HepG2 (cell line): ENCODE results near the gene PIM3. TPM values are rescaled to one million over a fixed set of nuclear protein-coding genes. Genes with fewer than 3 reads are reported as not detected.

ENCODE experiments used
- AHDC1 ChIP-seq: sonication (generic); formaldehyde crosslinking; IDR thresholded peaks from 2 replicates; pipeline ENCODE4 v1.5.1; 2020; ENCODE audit warnings: mild to moderate bottlenecking, missing genetic modification reagents, borderline replicate concordance
- CHD2 ChIP-seq: IDR thresholded peaks from 2 replicates; pipeline ENCODE4 v1.6.1; 2011; ENCODE audit warnings: low read depth, low read length, improper control_type of control experiment
- FUBP1 ChIP-seq: sonication (generic); formaldehyde crosslinking; IDR thresholded peaks from 2 replicates; pipeline ENCODE4 v1.5.1; 2020; ENCODE audit warnings: missing genetic modification reagents, mild to moderate bottlenecking, borderline replicate concordance
- HHEX ChIP-seq: IDR thresholded peaks from 2 replicates; pipeline ENCODE4 v1.6.1; 2016; ENCODE audit warnings: control low read depth
- HINFP ChIP-seq: sonication (generic); formaldehyde crosslinking; IDR thresholded peaks from 2 replicates; pipeline ENCODE4 v1.4.0; 2020; ENCODE audit warnings: low read depth, mild to moderate bottlenecking, missing genetic modification reagents
- KAT7 ChIP-seq: IDR thresholded peaks from 2 replicates; pipeline ENCODE4 v1.6.1; 2018; ENCODE audit warnings: borderline replicate concordance, missing compliant biosample characterization
- KDM1A ChIP-seq: IDR thresholded peaks from 2 replicates; pipeline ENCODE4 v1.6.1; 2016; ENCODE audit warnings: missing compliant biosample characterization
- NCOA2 ChIP-seq: sonication (generic); formaldehyde crosslinking; IDR thresholded peaks from 2 replicates; pipeline ENCODE4 v1.8.0; 2022; ENCODE audit warnings: inconsistent platforms
- PBX3 ChIP-seq: sonication (generic); formaldehyde crosslinking; IDR thresholded peaks from 2 replicates; pipeline ENCODE4 v1.8.1; 2023; ENCODE audit warnings: missing genetic modification reagents, inconsistent platforms, borderline replicate concordance
- U2AF2 ChIP-seq: fragments of 200-400 bp; formaldehyde crosslinking; IDR thresholded peaks from 2 replicates; pipeline ENCODE4 v1.6.1; 2017; ENCODE audit warnings: low read depth, mild to moderate bottlenecking, low read length
- ZKSCAN8 ChIP-seq: IDR thresholded peaks from 2 replicates; pipeline ENCODE4 v1.6.1; 2016; ENCODE audit warnings: borderline replicate concordance, missing genetic modification reagents, missing compliant biosample characterization
- ZNF468 ChIP-seq: sonication (generic); formaldehyde crosslinking; IDR thresholded peaks from 2 replicates; pipeline ENCODE4 v1.8.0; 2022; ENCODE audit warnings: mild to moderate bottlenecking, moderate library complexity, missing genetic modification reagents
- ZNF547 ChIP-seq: sonication (generic); formaldehyde crosslinking; IDR thresholded peaks from 2 replicates; pipeline ENCODE4 v1.5.1; 2020; ENCODE audit warnings: mild to moderate bottlenecking, missing genetic modification reagents
- ZNF678 ChIP-seq: sonication (generic); formaldehyde crosslinking; IDR thresholded peaks from 2 replicates; pipeline ENCODE4 v1.4.0; 2020; ENCODE audit warnings: mild to moderate bottlenecking, missing genetic modification reagents
- ZNF704 ChIP-seq: sonication (generic); formaldehyde crosslinking; IDR thresholded peaks from 2 replicates; pipeline ENCODE4 v1.8.1; 2023; ENCODE audit warnings: mild to moderate bottlenecking, inconsistent platforms, moderate library complexity, missing genetic modification reagents, borderline replicate concordance
- ZNF878 ChIP-seq: sonication (generic); formaldehyde crosslinking; IDR thresholded peaks from 2 replicates; pipeline ENCODE4 v1.8.1; 2023; ENCODE audit warnings: mild to moderate bottlenecking, missing genetic modification reagents, moderate library complexity
- polyA plus RNA-seq, 8 experiments: library from polyadenylated mRNA; depleted of rRNA in 3 of 8; stranded (reverse) in 7 of 8; unstranded in 1 of 8; fragments of >200 nt; fragmentation: Illumina TruSeq in 4 of 8; extraction: Trizol in 4 of 8; gene quantifications; 2 replicates each; pipeline versions ENCODE4 v1.2.1 to v1.2.3, GENCODE V29; 2011 to 2016; ENCODE audit warnings: low read depth in 4 of 8, missing spikeins in 1 of 8, mixed read lengths in 1 of 8; ENCODE audit not compliant: insufficient read depth in 1 of 8
- total RNA-seq, 5 experiments: library from RNA; depleted of rRNA; stranded (reverse); fragments of >200 nt; fragmentation: Illumina TruSeq; extraction: Trizol; gene quantifications; 2 replicates each; pipeline ENCODE4 v1.2.3, GENCODE V29; 2016; ENCODE audit warnings: low read depth in 1 of 5

PIM3 gene
- total and polyA plus RNA-seq, 2 of the 13 experiments (the other 11 are each of a cell fraction or from before 2014, with no cell fraction given) = 21.6 to 31.2 TPM

- TF ChIP-seq PBX3 (CRISPR knock-in tag) = 0 out of 2 replicates have a peak, but pooled peaks have one; percentile 59
- TF ChIP-seq NCOA2 (CRISPR knock-in tag) = peak; percentile 53; the same call in 1 of the 2 replicates
- no peak for TF ChIP-seq FUBP1 (CRISPR knock-in tag)
- peak; percentile 54; the same call in 1 of the 2 replicates for TF ChIP-seq AHDC1 (CRISPR knock-in tag)
- TF ChIP-seq ZNF547 (CRISPR knock-in tag) = no peak; the same call in 1 of the 2 replicates
- TF ChIP-seq ZNF468 (CRISPR knock-in tag) = no peak
- TF ChIP-seq KDM1A = no peak
- no peak for TF ChIP-seq HHEX (CRISPR knock-in tag)
- TF ChIP-seq HINFP (CRISPR knock-in tag) = peak; percentile 27; the same call in 1 of the 2 replicates
- TF ChIP-seq ZNF878 (CRISPR knock-in tag) = no peak
- TF ChIP-seq ZNF704 (CRISPR knock-in tag) = peak; percentile 29; the same call in 1 of the 2 replicates
- TF ChIP-seq CHD2 = no peak
- TF ChIP-seq ZNF678 (CRISPR knock-in tag) = peak; percentile 44; the same call in 1 of the 2 replicates
- TF ChIP-seq U2AF2 = no peak
- TF ChIP-seq ZKSCAN8 (CRISPR knock-in tag) = no peak
- TF ChIP-seq KAT7 (CRISPR knock-in tag) = no peak
Measured at GRCh38 chr22:49966774-49967705, 6.5 kb downstream of the PIM3 start (continued).
